Mammary microvascular endothelial cell (primary cell): ENCODE measurements around the gene C1orf146. TPM values are rescaled to one million over a fixed set of nuclear protein-coding genes. Genes with fewer than 3 reads are reported as not detected.

Experiments
- total RNA-seq: library from RNA; depleted of rRNA; stranded (reverse); fragments of >200 nt; gene quantifications from 2 replicates; pipeline ENCODE4 v1.2.3, GENCODE V29; 2015

The C1orf146 gene, protein sequence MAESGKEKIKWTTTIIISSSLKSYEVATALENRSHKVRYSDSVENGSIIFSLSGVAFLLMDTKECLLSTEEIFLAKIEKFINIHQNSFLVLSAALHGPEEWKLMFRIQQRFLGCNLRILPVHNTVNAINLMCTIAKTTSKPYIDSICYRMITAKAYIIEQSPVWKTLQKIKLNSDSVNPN
- total RNA-seq = not detected in 2 replicates

DNA sequence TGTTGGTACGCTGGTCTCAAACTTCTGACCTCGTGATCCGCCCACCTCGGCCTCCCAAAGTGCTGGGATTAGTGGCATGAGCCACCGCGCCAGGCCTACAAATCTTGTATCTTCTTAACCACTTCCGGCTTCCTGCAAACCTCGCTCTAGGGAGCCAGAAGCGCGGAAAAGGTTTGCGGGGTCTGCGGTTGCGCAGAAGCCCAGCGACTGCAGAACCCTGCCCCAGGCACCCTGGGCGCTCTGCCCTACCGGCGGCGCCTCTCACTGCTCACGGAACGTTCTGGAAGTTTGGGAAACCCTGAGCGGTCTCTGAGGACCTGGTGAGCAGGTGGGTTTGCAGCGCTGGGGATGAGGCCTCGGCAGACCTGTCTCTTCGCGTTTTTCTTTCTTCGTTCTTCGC is at the start of gene C1orf146:
Gene C1orf146 (plus strand): TSS at position 195 of the 400 bp plus-strand sequence. CDS start 13,506 bp downstream, outside the sequence.

Other genes with a start within 250 kb of the C1orf146 start
- gene EPHX4, start 187.9 kb upstream of the C1orf146 start, total RNA-seq = 10.3 and 10.9 TPM in 2 replicates
- 0.13 TPM in 1 of 2 replicates, not detected in the other for gene SETSIP, start 142.5 kb upstream of the C1orf146 start, total RNA-seq
- gene BTBD8, start 137.6 kb upstream of the C1orf146 start, total RNA-seq = 1.1 and 2.1 TPM in 2 replicates
- gene GLMN, start 81.1 kb downstream of the C1orf146 start, total RNA-seq = 9.8 and 11.0 TPM in 2 replicates
- 10.8 and 16.5 TPM in 2 replicates for gene RPAP2, start 81.1 kb downstream of the C1orf146 start, total RNA-seq